ENCODE results near the gene RHBDF2. TPM values are rescaled to one million over a fixed set of nuclear protein-coding genes. Genes with fewer than 3 reads are reported as not detected.

RHBDF2 gene
- total and polyA plus RNA-seq, 12 donors = 6.5 to 33.1 (median 9.8) TPM

DNA sequence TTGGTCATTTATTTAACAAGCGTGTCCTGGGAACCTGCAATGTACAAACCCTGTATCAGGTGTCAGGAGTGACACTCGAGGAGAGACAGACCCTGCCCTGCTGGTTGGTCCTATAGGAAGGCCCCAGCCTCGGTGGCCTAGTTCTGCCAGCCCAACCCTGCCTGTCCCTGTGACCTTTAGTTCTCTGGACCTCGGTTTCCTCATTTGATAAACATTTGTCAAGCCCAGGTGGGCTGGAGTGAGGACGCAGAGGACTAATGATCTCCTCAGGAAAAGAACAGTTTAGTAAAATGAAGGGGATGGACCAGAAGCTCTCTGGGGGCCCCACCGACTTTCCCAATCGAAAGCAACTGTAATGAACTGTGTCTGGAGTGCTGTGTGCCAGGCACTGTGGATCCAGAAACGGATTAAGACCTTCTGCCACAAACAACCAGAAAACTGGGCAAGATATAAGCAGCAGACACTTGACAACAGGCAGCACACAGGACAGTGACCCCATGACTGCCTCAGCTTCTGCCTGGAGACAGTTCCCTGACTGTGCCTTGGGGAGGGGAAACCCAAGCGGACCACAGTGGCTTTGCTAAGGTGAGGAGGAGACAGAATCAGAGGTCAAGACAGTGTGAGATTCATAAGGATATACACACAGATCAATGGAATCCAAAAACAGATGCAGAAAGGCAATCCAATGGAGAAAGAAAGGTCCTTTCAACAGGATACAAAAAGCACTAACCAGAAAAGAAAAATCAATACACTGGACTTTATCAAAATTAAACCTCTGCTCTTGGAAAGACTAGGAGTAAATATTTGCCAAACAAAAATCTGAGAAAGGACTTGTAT, 47.4 kb upstream of the RHBDF2 start:
- peak overlapping the region in 2 of 10 donors; percentile 11 to 21 for H3K27ac ChIP-seq
- no peaks in the 10 kb centered on the region for H3K36me3 ChIP-seq
- peaks cover 0 to 14% (median 0%) of the 10 kb centered on the region in 7 donors for H3K27me3 ChIP-seq
- DNase-seq = no peak
- 65 to 67% methylated on average over 9 of the region's 9 CpGs for WGBS, 2 donors
- no peak overlapping the region for H3K4me3 ChIP-seq
- peaks cover 35 to 65% (median 47%) of the 10 kb centered on the region in 9 donors for H3K4me1 ChIP-seq
- no peaks in the 10 kb centered on the region for H3K9me3 ChIP-seq
- ATAC-seq = no peak
- TF ChIP-seq, protein P1, sequence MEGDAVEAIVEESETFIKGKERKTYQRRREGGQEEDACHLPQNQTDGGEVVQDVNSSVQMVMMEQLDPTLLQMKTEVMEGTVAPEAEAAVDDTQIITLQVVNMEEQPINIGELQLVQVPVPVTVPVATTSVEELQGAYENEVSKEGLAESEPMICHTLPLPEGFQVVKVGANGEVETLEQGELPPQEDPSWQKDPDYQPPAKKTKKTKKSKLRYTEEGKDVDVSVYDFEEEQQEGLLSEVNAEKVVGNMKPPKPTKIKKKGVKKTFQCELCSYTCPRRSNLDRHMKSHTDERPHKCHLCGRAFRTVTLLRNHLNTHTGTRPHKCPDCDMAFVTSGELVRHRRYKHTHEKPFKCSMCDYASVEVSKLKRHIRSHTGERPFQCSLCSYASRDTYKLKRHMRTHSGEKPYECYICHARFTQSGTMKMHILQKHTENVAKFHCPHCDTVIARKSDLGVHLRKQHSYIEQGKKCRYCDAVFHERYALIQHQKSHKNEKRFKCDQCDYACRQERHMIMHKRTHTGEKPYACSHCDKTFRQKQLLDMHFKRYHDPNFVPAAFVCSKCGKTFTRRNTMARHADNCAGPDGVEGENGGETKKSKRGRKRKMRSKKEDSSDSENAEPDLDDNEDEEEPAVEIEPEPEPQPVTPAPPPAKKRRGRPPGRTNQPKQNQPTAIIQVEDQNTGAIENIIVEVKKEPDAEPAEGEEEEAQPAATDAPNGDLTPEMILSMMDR (IDR thresholded peaks at IDR 0.05) = no peak
- intact Hi-C loops (cut with DNase I) = loop anchor here in 1 of 10 donors (10.0 kb wide), 1 partner anchor 176 kb away; the partner anchor contains the start of genes JMJD6 and METTL23

DNA sequence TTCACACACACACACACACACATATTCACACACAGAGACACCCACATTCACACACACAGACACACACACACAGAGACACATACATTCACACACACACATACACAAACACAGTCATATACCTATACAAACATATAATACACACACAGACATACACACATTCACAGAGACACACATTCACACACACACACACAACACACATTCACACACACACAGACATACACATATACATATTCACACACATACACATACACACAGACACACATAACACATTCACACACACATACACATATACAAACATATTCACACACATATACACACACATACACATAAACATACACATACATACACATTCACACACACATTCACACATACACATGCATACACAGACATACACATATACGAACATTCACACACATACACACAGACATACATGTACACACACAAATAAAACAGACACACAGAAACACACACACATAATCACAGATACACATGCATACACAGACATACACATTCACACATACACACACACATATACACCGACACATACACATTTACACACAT, 46.5 kb upstream of the RHBDF2 start:
- intact Hi-C loops (cut with DNase I) = loop anchor here in 7 of 10 donors (1.0 to 10.0 kb wide), 3 partner anchors 24 to 177 kb away; partner anchors contain the start of genes JMJD6 (in 1 of the 7) and METTL23 (in 1 of the 7)
- Histone ChIP-seq H3K27me3 (peaks cover 0 to 21% (median 0%) of the 10 kb centered on the region in 7 donors), H3K27ac (no peak overlapping the region), H3K4me1 (peaks cover 38 to 66% (median 52%) of the 10 kb centered on the region in 9 donors), H3K9me3 (no peaks in the 10 kb centered on the region), H3K4me3 (no peak overlapping the region), H3K36me3 (no peaks in the 10 kb centered on the region)
- TF ChIP-seq, protein P1 (IDR thresholded peaks at IDR 0.05) = peak in 1 of 9 donors; percentile 13
- ATAC-seq = no peak
- 85 to 88% methylated on average over 2 of the region's 2 CpGs for WGBS, 2 donors
- no peak for DNase-seq

DNA sequence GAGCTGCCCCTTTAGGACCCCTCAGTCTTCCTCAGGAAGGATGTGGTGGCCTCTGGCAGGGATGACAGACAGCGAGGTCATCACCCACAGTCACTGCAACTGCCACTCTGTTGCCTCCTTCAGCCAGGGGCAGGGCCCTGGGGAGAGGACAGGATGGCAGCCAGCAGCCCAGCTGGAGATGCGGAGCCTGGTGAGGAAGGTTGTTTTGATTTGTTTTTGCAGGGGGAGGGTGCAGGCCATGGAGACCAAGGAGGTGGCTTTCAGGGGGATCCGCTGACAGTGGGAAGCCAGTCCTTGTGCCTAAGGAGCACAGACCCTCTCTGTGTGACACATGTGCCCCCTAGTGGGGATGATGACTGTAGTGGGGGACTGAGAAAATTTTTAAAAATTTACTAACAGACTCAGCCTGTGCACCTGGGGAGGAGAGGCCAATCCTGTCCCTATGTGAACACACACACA, 46.0 kb upstream of the RHBDF2 start:
- Histone ChIP-seq H3K27me3 (peaks cover 0 to 21% (median 0%) of the 10 kb centered on the region in 7 donors), H3K36me3 (no peaks in the 10 kb centered on the region), H3K27ac (peak overlapping the region; percentile 30 to 79 (median 52)), H3K4me3 (no peak overlapping the region), H3K4me1 (peaks cover 38 to 71% (median 52%) of the 10 kb centered on the region in 9 donors), H3K9me3 (no peaks in the 10 kb centered on the region)
- WGBS, 2 donors = 32 to 39% methylated on average over 3 of the region's 3 CpGs
- peak in 1 of 2 donors; percentile 81 for DNase-seq
- intact Hi-C loops (cut with DNase I) = loop anchor here in 7 of 10 donors (1.0 to 10.0 kb wide), 3 partner anchors 24 to 178 kb away; partner anchors contain the start of genes JMJD6 (in 1 of the 7) and METTL23 (in 1 of the 7)
- peak; percentile 37 to 74 (median 65) for ATAC-seq
- TF ChIP-seq, protein P1 (IDR thresholded peaks at IDR 0.05) = peak; percentile 66 to 81 (median 76)

DNA sequence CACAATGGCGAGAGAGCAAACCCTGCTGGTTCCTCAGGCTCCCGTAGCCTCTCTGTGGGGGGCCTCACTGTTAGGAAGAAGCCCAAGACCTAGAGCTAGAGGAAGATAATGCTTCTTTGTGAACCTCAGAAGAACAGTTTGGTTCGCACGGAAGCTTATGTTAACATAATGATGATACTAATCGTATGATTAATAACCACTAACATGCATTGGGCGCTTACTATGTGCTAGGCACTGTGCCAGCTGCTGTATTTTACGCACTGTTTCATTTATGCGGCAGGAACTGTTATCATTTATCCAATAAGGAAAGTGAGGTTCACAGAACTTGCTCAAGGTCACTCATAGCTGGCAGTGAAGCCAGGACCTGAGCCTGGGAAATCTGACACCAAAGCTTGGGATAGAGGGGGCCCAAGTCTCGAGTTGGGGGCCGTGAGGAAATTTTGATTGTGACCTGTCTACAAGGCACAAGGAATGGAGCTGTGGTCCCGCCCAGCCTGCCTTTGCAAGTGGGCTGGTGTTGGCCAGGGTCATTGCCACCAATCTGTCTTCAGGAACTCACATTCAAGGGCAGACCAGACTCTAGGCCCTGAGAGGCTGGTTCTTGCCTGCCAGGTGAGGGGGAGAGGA, 45.4 kb upstream of the RHBDF2 start:
- TF ChIP-seq, protein P1 (IDR thresholded peaks at IDR 0.05) = no peak
- Histone ChIP-seq H3K9me3 (no peaks in the 10 kb centered on the region), H3K27me3 (peaks cover 0 to 21% (median 0%) of the 10 kb centered on the region in 7 donors), H3K27ac (peak overlapping the region in 9 of 10 donors; percentile 30 to 79 (median 55)), H3K36me3 (no peaks in the 10 kb centered on the region), H3K4me1 (peaks cover 38 to 72% (median 52%) of the 10 kb centered on the region in 9 donors), H3K4me3 (no peak overlapping the region)
- ATAC-seq = peak in 1 of 8 donors; percentile 1
- intact Hi-C loops (cut with DNase I) = loop anchor here in 8 of 10 donors (1.0 to 10.0 kb wide), 3 partner anchors 23 to 178 kb away; partner anchors contain the start of genes JMJD6 (in 1 of the 8) and METTL23 (in 1 of the 8)
- DNase-seq = no peak
- WGBS, 2 donors = 65 to 67% methylated on average over 11 of the region's 11 CpGs
